ENCODE data around the gene NT5DC4.

Gene NT5DC4

GRCh38 chr2:112720785-112721184, at the start of gene NT5DC4:
NT5DC4 (plus strand) TSS chr2:112721020; CDS start chr2:112721080, 60 bp downstream.
- Histone ChIP-seq H3K4me3 (ENCODE audit: low read depth, low read length) (no peak within 1 kb of the TSS), H3K4me1 (ENCODE audit: control insufficient read depth, insufficient read depth, low read length) (peaks cover 2% of the 10 kb centered on the region; the same call in 1 of the 2 replicates), H3K27me3 (ENCODE audit: control insufficient read depth, insufficient read depth, low read length) (no peaks in the 10 kb centered on the region), H3K9ac (ENCODE audit: low read length) (no peak within 1 kb of the TSS), H3K36me3 (ENCODE audit: control insufficient read depth, insufficient read depth, low read length) (no peaks in the 10 kb centered on the region), H3K9me3 (ENCODE audit: control insufficient read depth, insufficient read depth, low read depth, low read length) (no peaks in the 10 kb centered on the region), H3K27ac (ENCODE audit: low read depth, low read length) (no peak within 1 kb of the TSS)

DNA sequence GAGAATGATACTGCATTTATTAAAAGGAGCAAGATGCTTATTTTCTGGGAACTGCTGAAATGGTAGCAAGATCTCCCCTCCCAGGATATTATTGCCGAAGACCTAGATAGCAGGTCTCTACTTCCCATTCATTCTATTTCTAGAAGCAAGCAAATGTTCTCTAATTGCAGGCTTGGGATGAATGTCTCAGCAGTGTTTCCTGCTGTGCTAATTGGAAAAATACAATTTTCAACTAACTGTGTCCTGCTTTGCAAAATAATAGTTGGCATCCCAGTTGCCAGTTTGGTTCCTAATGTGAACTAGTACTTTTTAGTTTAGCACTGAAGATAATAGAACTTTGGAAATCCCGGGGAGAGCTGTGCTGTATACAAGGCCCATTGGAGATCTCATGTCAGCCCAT, 49.0 kb upstream of the NT5DC4 start:
- H3K4me3 ChIP-seq (ENCODE audit: low read depth, low read length), result no peak overlapping the region
- H3K27ac ChIP-seq (ENCODE audit: low read depth, low read length), result no peak overlapping the region
- H3K9me3 ChIP-seq (ENCODE audit: control insufficient read depth, insufficient read depth, low read depth, low read length), result no peaks in the 10 kb centered on the region
- H3K27me3 ChIP-seq (ENCODE audit: control insufficient read depth, insufficient read depth, low read length), result no peaks in the 10 kb centered on the region
- no peaks in the 10 kb centered on the region for H3K36me3 ChIP-seq (ENCODE audit: control insufficient read depth, insufficient read depth, low read length)
- H3K9ac ChIP-seq (ENCODE audit: low read length), result no peak overlapping the region
- no peaks in the 10 kb centered on the region; the same call in 1 of the 2 replicates for H3K4me1 ChIP-seq (ENCODE audit: control insufficient read depth, insufficient read depth, low read length)

GRCh38 chr2:112673008-112673407, 47.8 kb upstream of the NT5DC4 start:
- no peak overlapping the region for H3K27ac ChIP-seq (ENCODE audit: low read depth, low read length)
- no peak overlapping the region for H3K4me3 ChIP-seq (ENCODE audit: low read depth, low read length)
- H3K4me1 ChIP-seq (ENCODE audit: control insufficient read depth, insufficient read depth, low read length), result no peaks in the 10 kb centered on the region; the same call in 1 of the 2 replicates
- H3K9me3 ChIP-seq (ENCODE audit: control insufficient read depth, insufficient read depth, low read depth, low read length), result no peaks in the 10 kb centered on the region
- no peak overlapping the region for H3K9ac ChIP-seq (ENCODE audit: low read length)
- H3K27me3 ChIP-seq (ENCODE audit: control insufficient read depth, insufficient read depth, low read length), result no peaks in the 10 kb centered on the region
- H3K36me3 ChIP-seq (ENCODE audit: control insufficient read depth, insufficient read depth, low read length), result no peaks in the 10 kb centered on the region

DNA sequence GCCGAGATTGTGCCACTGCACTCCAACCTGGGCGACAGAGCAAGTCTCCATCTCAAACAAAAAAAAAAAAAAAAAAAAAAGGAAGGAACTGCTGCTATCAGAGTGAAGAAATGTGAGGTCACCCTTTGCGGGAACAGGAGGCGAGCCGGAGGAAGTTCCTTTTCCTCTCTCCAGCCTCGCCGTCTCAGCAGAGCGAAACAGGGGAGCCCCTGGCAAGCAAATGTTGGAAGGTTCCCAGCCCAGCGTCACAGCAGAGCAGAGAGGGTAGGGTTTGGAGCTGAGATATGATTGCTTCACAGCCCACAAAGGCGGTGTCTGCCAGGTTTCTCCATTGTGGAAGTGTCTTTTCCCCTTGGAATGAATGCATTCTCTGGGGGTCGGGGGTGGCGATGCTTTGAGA, 46.6 kb upstream of the NT5DC4 start:
- no peaks in the 10 kb centered on the region for H3K9me3 ChIP-seq (ENCODE audit: control insufficient read depth, insufficient read depth, low read depth, low read length)
- H3K27ac ChIP-seq (ENCODE audit: low read depth, low read length), result no peak overlapping the region
- no peaks in the 10 kb centered on the region for H3K27me3 ChIP-seq (ENCODE audit: control insufficient read depth, insufficient read depth, low read length)
- H3K4me3 ChIP-seq (ENCODE audit: low read depth, low read length), result no peak overlapping the region
- no peaks in the 10 kb centered on the region; the same call in 1 of the 2 replicates for H3K4me1 ChIP-seq (ENCODE audit: control insufficient read depth, insufficient read depth, low read length)
- H3K9ac ChIP-seq (ENCODE audit: low read length), result no peak overlapping the region
- no peaks in the 10 kb centered on the region for H3K36me3 ChIP-seq (ENCODE audit: control insufficient read depth, insufficient read depth, low read length)

DNA sequence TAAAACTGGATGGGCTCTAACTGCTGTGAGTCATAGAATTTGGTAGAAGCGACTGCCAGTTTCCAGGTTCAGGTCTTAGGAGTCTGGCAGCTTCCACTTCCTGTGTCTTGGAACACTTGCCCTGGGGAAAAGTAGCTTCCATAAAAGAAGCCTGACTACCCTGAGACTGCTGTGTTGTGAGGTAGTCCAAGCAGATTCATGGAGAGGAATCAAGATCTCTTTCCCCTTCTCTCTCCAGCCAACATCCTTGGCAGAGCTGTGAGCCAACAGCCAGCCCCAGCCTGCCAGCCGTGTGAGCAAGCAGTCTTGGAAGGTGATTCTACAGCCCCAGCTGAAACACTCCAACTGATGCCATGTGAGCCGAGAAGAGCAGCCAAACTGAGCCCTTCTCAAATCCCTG, 41.3 kb upstream of the NT5DC4 start:
- Histone ChIP-seq H3K27ac (ENCODE audit: low read depth, low read length) (no peak overlapping the region), H3K9ac (ENCODE audit: low read length) (no peak overlapping the region), H3K27me3 (ENCODE audit: control insufficient read depth, insufficient read depth, low read length) (no peaks in the 10 kb centered on the region), H3K4me3 (ENCODE audit: low read depth, low read length) (no peak overlapping the region), H3K4me1 (ENCODE audit: control insufficient read depth, insufficient read depth, low read length) (peaks cover 6% of the 10 kb centered on the region; the same call in 1 of the 2 replicates), H3K9me3 (ENCODE audit: control insufficient read depth, insufficient read depth, low read depth, low read length) (no peaks in the 10 kb centered on the region), H3K36me3 (ENCODE audit: control insufficient read depth, insufficient read depth, low read length) (no peaks in the 10 kb centered on the region)

DNA sequence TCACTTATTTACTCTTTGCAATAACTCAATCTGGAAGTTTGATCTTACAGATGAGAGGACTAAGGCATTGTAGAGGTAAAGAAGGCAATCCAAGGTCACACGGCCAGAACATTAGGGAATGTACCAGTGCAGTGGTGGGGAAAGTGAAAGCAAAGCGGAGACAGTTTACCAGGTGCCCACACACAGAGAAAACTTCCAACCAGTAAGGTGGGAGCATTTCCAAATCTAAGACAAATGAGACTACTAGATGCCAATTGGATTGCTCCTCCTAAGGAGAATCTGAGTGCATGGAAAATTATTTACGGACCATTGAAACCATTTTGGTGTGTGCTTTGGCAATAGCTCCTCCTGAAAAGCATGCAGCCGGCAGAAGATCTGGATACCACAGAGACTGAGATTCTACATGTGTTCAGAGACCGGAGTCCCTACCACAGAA, 40.1 kb upstream of the NT5DC4 start:
- Histone ChIP-seq H3K9ac (ENCODE audit: low read length) (no peak overlapping the region), H3K4me1 (ENCODE audit: control insufficient read depth, insufficient read depth, low read length) (peaks cover 6% of the 10 kb centered on the region; the same call in 1 of the 2 replicates), H3K9me3 (ENCODE audit: control insufficient read depth, insufficient read depth, low read depth, low read length) (no peaks in the 10 kb centered on the region), H3K36me3 (ENCODE audit: control insufficient read depth, insufficient read depth, low read length) (no peaks in the 10 kb centered on the region), H3K4me3 (ENCODE audit: low read depth, low read length) (no peak overlapping the region), H3K27me3 (ENCODE audit: control insufficient read depth, insufficient read depth, low read length) (no peaks in the 10 kb centered on the region), H3K27ac (ENCODE audit: low read depth, low read length) (no peak overlapping the region)

GRCh38 chr2:112682101-112682500, 38.7 kb upstream of the NT5DC4 start:
- Histone ChIP-seq H3K4me3 (ENCODE audit: low read depth, low read length) (no peak overlapping the region), H3K27ac (ENCODE audit: low read depth, low read length) (no peak overlapping the region), H3K9ac (ENCODE audit: low read length) (no peak overlapping the region), H3K36me3 (ENCODE audit: control insufficient read depth, insufficient read depth, low read length) (no peaks in the 10 kb centered on the region), H3K27me3 (ENCODE audit: control insufficient read depth, insufficient read depth, low read length) (no peaks in the 10 kb centered on the region), H3K9me3 (ENCODE audit: control insufficient read depth, insufficient read depth, low read depth, low read length) (no peaks in the 10 kb centered on the region), H3K4me1 (ENCODE audit: control insufficient read depth, insufficient read depth, low read length) (peaks cover 6% of the 10 kb centered on the region; the same call in 1 of the 2 replicates)

- H3K36me3 ChIP-seq (ENCODE audit: control insufficient read depth, insufficient read depth, low read length), result no peaks in the 10 kb centered on the region
- no peak overlapping the region for H3K27ac ChIP-seq (ENCODE audit: low read depth, low read length)
- H3K4me3 ChIP-seq (ENCODE audit: low read depth, low read length), result no peak overlapping the region
- peaks cover 6% of the 10 kb centered on the region; the same call in 1 of the 2 replicates for H3K4me1 ChIP-seq (ENCODE audit: control insufficient read depth, insufficient read depth, low read length)
- no peaks in the 10 kb centered on the region for H3K9me3 ChIP-seq (ENCODE audit: control insufficient read depth, insufficient read depth, low read depth, low read length)
- no peaks in the 10 kb centered on the region for H3K27me3 ChIP-seq (ENCODE audit: control insufficient read depth, insufficient read depth, low read length)
- no peak overlapping the region for H3K9ac ChIP-seq (ENCODE audit: low read length)
These were observed 37.0 kb upstream of the NT5DC4 start for GRCh38 chr2:112683550-112684414.

DNA sequence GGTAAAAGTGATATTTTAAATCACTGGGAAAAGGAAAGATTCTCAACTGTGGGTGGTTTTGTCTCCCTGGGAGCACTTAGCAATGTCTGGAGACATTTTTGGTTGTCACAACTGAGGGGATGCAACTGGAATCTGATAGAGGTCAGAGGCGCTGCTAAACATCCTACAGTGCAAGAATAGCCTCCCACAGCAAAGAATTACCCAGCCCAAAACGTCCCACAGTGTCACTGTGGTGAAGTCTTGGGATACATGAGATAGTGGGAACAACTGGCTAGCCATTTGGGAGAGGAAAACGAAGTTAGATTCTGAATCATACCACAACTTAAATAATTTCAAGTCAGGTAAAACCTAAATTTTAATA, 36.4 kb upstream of the NT5DC4 start:
- Histone ChIP-seq H3K27ac (ENCODE audit: low read depth, low read length) (no peak overlapping the region), H3K9ac (ENCODE audit: low read length) (no peak overlapping the region)

GRCh38 chr2:112685271-112685884, 35.4 kb upstream of the NT5DC4 start:
- Histone ChIP-seq H3K4me3 (ENCODE audit: low read depth, low read length) (no peak overlapping the region), H3K4me1 (ENCODE audit: control insufficient read depth, insufficient read depth, low read length) (peaks cover 6% of the 10 kb centered on the region; the same call in 1 of the 2 replicates), H3K36me3 (ENCODE audit: control insufficient read depth, insufficient read depth, low read length) (no peaks in the 10 kb centered on the region), H3K27ac (ENCODE audit: low read depth, low read length) (no peak overlapping the region), H3K9ac (ENCODE audit: low read length) (no peak overlapping the region), H3K27me3 (ENCODE audit: control insufficient read depth, insufficient read depth, low read length) (no peaks in the 10 kb centered on the region), H3K9me3 (ENCODE audit: control insufficient read depth, insufficient read depth, low read depth, low read length) (no peaks in the 10 kb centered on the region)

More for the DNA sequence above, 36.4 kb upstream of the NT5DC4 start:
- H3K36me3 ChIP-seq (ENCODE audit: control insufficient read depth, insufficient read depth, low read length), result no peaks in the 10 kb centered on the region
- no peaks in the 10 kb centered on the region for H3K9me3 ChIP-seq (ENCODE audit: control insufficient read depth, insufficient read depth, low read depth, low read length)
- H3K27me3 ChIP-seq (ENCODE audit: control insufficient read depth, insufficient read depth, low read length), result no peaks in the 10 kb centered on the region
- peaks cover 6% of the 10 kb centered on the region; the same call in 1 of the 2 replicates for H3K4me1 ChIP-seq (ENCODE audit: control insufficient read depth, insufficient read depth, low read length)
- H3K4me3 ChIP-seq (ENCODE audit: low read depth, low read length), result no peak overlapping the region

Measured in HUES6 (cell line).